OCI-M1 (cell line): ENCODE measurements around the gene SH2D1B.
A peak's percentile ranks its signal among the peaks of the same experiment; 100 is the strongest.

Experiments
- DNase-seq: peaks from one replicate; lab custom pipeline; 2025; lab: John Stamatoyannopoulos, UW

Gene SH2D1B

DNA sequence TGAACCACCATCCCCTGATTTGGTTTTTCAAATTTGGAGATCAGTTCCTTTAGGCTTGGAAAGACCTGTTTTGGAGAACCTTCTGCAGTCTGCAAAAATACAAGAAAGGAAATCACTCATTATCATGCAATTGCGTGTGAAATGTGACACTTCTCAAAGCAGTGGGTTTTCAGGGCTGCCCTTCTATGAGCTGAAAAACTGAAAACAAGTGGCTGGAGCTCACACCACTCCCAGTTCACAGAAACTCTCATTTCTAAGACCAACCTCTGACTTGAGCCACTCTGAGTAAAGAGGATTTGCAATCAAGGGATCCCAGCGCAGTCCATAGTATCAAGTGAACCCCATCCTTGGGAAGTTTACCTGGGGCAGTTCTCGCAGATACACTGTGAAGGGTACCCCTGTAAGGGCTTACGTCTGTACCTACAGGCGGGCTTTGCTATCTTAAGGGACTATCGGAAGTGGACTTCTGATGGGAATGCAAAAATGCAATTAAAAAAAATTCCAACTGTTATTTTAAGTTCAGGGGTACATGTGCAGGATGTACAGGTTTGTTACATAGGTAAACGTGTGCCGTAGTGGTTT is 12.8 kb downstream of the SH2D1B start:
- DNase-seq: peak; percentile 33

DNA sequence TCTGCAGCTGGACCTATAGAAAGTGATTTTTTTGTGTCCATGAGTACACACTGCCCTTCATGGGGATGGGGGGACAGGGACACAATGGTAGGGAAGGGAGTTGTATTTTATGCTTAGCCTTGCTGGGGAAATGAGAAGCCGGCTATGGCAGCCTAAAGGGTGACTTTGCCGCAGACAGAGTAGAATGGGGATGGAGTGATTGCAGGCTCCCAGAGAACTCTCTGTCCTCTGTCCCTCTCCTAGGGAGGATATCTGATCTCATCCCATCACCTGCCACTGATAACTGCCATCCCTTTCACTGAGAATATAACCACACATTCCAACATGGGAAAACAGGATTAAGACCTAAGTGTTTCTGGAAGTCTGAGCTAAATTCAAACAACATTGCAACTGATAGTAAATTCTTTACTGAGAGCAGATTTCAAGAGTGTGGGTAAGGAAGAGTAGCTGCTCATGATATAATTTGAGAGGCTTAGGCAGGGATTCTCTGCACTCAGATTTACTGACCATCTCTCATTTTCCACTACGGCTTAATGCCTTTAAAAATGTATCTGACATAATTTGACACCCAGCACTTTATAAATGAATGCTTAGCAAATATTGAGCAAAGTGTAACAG is 13.9 kb downstream of the SH2D1B start:
- no peak for DNase-seq

- peak; percentile 87 for DNase-seq
Observed at GRCh38 chr1:162397039-162397448, 14.9 kb downstream of the SH2D1B start.

GRCh38 chr1:162396201-162396906 is 15.6 kb downstream of the SH2D1B start:
- no peak for DNase-seq

- DNase-seq: peak; percentile 85
Observed at GRCh38 chr1:162391790-162392563, 20.0 kb downstream of the SH2D1B start.

DNA sequence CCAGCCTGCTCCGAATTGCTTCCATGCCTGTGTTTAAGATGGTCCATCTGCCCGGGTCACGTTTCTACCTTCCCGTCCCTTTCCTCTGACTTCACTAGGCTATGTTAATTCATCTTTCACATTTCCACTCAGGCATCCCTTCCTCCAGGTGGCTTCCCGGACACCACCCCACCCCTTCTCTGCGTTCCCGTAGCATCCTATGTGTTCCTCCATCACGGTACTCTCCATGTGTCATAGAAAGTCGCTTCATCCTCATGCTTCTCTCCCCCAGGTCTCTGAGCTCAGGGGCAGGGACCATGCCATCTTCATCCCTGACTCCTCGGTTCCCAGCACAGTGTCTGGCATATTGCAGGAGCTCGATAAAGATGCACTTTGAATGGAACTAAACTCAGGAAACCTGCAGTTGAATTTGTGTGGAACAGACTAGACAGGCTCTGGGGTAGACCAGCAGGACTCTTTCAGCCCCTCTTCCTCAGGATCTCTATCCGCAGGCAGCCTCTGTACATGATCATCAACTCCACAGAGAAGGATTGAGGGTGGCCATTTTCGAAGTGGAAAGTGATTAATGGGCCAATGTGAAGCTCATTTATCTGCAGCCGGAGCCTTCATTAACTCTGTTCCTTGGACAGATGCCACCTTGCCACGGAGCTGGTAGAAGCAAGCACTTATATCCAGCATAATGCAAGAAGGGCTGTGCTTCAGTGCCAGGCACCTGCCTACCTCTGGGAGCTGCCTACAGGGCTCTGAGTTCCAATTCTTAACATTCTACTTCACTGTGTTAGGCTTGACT is 21.3 kb downstream of the SH2D1B start:
- DNase-seq: no peak

DNA sequence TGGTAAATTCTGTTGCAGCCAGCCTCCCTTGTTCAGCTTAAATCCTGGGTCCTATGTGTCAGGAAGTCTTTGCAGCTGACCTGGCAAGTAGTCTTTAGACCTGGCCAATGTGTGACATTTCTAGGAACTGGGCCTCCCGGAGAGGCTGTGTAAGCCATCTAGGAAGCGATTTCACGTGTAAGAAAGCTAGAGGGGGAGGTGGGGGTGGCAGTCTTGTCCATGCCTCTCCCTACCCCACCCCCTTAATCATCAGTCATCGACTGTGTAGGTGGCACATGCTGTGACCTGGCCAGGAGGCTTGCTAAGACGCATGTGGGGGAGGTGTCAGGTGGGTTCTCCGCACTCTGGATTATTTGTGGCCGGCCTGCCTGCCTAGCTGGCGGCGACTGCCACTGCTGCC is 22.0 kb downstream of the SH2D1B start:
- no peak for DNase-seq

DNA sequence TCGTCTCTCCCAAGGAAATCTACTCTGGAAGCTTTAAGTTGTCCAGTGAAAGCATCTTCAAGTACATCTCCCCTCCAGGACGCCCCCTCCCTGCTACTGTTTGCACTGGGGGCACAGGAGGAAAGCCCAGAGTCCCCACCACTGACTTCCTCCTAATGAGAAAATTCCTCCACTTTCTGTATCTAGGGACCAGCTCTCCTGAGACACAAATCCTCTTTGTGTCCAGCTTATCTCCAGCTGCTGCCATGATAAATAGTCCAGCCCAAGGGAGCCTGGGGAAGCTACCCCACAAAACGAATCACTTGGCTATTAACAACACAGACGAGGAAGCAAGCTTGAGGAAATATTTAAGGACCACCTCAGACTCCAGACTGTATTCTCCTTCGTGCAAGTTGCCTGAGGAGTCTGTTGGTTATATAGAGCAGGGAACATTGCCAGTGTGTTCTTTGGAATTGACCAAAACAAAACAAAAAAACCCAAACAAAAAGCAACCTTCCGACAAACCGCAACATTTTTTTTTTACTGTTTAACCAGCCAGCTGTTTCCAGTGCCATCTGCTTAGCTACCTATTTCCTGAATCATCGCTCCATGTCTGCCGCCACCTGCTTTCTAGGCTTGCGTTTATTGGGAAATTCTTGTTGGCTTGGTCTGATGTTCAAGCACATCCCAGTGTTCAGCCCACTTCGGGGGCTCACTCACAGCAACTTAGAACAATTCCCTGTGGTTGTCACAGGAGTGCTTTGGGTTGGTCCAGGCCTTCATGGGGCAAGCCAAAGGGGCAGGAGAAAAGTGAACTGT is 22.7 kb downstream of the SH2D1B start:
- DNase-seq: peak; percentile 20

DNA sequence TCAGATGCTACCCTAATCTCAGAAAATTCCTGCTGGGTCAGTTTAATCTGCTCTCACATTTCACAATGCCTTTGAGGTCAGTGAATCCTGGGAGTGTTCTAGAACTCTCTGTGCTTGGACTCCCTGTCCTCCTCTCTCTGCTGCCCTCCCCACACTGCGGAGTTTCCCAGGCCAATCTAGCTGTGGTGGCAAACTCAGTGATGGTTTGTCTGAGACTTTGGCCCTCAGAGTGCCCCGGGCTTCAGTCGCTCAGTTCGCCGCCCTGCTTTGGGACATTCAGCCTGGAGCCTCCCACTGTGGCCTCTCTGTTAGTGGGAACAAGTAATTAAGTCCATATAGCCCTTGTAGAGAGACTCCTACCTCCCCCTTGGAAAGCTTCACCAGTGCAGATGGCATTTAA is 23.3 kb downstream of the SH2D1B start:
- no peak for DNase-seq

DNA sequence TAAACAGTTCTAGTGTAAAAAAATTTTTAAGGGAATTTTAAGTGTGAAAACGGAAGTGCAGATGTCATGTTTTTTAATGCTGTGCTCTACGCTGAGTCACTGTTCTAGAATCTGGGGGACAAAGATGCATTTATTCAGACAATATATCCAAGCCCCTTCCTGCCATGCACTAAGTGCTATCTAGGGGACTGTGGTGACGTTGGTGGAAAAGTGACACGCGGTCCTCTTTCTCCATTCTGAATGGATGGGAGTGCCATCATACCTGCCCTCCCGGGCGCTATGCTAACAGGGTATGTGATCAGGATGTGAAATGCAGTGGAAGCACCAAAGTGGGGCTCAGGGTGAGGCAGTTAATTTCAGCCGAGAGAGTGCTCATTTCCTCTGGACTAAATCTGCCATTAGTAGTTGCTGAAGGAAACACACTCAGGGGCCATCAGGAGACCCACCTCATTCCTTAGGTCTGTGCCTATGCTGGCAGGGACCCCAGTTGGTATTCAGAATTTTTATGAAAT is 23.8 kb downstream of the SH2D1B start:
- DNase-seq: no peak

- no peak for DNase-seq
Observed at GRCh38 chr1:162387226-162388082, 24.5 kb downstream of the SH2D1B start.

GRCh38 chr1:162386292-162387225 is 25.4 kb downstream of the SH2D1B start:
- peak; percentile 92 for DNase-seq

DNA sequence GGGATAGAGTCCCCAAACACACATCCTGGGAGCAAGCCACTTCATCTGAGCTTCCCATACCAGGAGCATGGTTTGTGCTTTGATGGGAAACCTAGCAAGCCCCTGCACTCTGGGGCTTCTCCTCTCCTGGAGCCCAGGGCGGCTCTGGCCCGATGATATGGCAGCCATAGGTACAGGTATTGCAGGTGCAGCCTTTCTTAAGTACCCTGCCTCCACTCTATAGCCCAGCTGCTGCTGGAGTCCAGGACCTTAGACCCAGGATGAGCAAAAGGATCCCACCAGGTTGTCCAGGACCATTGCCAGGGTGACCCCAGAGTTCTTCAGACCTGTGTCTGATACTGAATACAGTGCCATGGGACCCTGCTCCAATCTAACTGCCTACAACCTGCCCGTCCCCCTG is 26.2 kb downstream of the SH2D1B start:
- DNase-seq: no peak

DNA sequence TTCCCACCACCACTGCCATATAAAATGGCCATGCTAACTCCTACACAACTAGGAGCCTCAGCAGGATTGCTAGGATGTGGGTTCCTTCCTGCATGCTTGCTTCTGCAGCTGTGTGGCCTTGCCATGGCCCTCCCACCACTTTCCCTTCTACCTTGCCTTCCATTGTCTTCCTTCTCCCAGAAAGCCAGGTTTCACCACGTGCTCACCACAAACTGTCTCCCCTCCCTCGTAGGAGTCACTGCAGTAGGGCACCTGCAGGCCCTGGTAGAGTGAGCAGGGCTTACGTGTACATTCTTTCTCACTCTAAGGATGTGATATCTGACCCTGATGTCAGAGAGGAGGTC is 26.7 kb downstream of the SH2D1B start:
- DNase-seq: no peak

GRCh38 chr1:162384601-162385279 is 27.2 kb downstream of the SH2D1B start:
- no peak for DNase-seq

DNA sequence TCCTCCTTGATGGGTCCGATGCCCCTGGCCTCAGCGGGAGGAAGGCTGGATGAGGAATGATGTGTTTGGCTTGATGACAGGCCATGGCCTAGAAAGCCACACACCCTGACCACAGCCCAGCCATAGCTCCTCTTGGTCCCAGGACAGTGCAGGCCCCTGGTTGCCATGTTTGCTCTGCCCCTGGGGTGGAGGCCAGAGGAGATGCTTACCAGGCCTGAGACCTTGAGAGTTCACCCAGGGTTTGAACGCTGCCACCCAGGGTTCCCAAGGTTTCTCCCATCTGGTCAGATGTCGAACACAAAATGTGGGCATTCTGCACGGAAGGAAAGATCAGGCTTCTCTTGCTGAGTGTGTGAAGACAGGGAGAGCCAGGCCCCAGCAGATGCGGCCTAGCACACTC is 27.8 kb downstream of the SH2D1B start:
- DNase-seq: no peak

DNA sequence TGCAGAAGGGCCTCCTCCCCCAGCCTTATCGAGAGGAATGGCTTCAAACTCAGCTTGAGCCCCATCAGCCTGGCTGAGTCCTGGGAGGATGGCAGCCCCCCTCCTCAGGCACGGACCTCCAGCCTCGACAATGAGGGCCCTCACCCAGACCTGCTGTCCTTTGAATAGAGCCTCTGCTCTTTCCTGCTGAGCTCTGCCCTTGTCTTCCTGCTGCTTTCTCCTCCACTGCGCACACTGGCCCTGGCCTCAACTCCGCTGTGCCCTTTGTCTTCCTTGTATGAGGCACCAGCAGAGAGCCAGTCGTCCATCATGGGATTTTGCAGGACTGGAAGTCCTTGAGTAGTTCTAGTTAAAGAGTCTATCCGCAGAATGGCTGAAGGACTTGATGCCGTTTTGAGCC is 28.4 kb downstream of the SH2D1B start:
- no peak for DNase-seq

- DNase-seq: no peak
Observed at GRCh38 chr1:162383091-162383490, 28.8 kb downstream of the SH2D1B start.
